MM.1S (cell line): Measurements from ENCODE around the gene PLXND1.

ENCODE experiments used
- DNase-seq: peaks from one replicate; pipeline ENCODE4 v3.0.0-alpha.2; 2015
- H2AFZ ChIP-seq: fragments of 300-600 bp; sonication (generic); 2 replicates; pipeline ENCODE4 v1.6.0; 2016; ENCODE audit warnings: antibody characterized with exemption, low read length
- H3F3A ChIP-seq: fragments of 300-600 bp; sonication (generic); 2 replicates; pipeline ENCODE4 v1.6.1; 2016; ENCODE audit warnings: mild to moderate bottlenecking, antibody characterized with exemption, low read length, moderate library complexity, mixed read lengths; ENCODE audit not compliant: insufficient read depth
- H3K27ac ChIP-seq: fragments of 300-600 bp; sonication (generic); 2 replicates; pipeline ENCODE4 v1.5.1; 2016; ENCODE audit warnings: mild to moderate bottlenecking, low read length
- H3K27me3 ChIP-seq: fragments of 300-600 bp; sonication (generic); replicated peaks from 2 replicates; pipeline ENCODE4 v1.6.0; 2016; ENCODE audit warnings: low read length; ENCODE audit not compliant: insufficient read depth
- H3K36me3 ChIP-seq: fragments of 300-600 bp; sonication (generic); replicated peaks from 2 replicates; pipeline ENCODE4 v1.6.1; 2016; ENCODE audit warnings: mild to moderate bottlenecking, low read length, mixed read lengths; ENCODE audit not compliant: insufficient read depth
- H3K4me1 ChIP-seq: fragments of 300-600 bp; sonication (generic); 2 replicates; pipeline ENCODE4 v1.6.1; 2016; ENCODE audit warnings: low read length, mixed read lengths
- H3K4me2 ChIP-seq: fragments of 300-600 bp; sonication (generic); 2 replicates; pipeline ENCODE4 v1.6.0; 2016; ENCODE audit warnings: low read depth, low read length
- H3K4me3 ChIP-seq: fragments of 300-600 bp; sonication (generic); 2 replicates; pipeline ENCODE4 v1.5.1; 2016; ENCODE audit warnings: low read length, mixed read lengths
- H3K79me2 ChIP-seq: fragments of 300-600 bp; sonication (generic); 2 replicates; pipeline ENCODE4 v1.6.1; 2016; ENCODE audit warnings: mixed run types, low read length, mixed read lengths
- H3K9ac ChIP-seq: fragments of 300-600 bp; sonication (generic); 2 replicates; pipeline ENCODE4 v1.6.1; 2016; ENCODE audit warnings: low read length, mixed read lengths
- H3K9me2 ChIP-seq: fragments of 300-600 bp; sonication (generic); replicated peaks from 2 replicates; pipeline ENCODE4 v1.6.1; 2016; ENCODE audit warnings: mild to moderate bottlenecking, low read length, mixed read lengths; ENCODE audit not compliant: insufficient read depth
- H3K9me3 ChIP-seq: fragments of 300-600 bp; sonication (generic); replicated peaks from 2 replicates; pipeline ENCODE4 v1.6.1; 2016; ENCODE audit warnings: mild to moderate bottlenecking, low read length, mixed read lengths; ENCODE audit not compliant: insufficient read depth
- H4K20me1 ChIP-seq: fragments of 300-600 bp; sonication (generic); 2 replicates; pipeline ENCODE4 v1.6.1; 2016; ENCODE audit warnings: mild to moderate bottlenecking, low read length, moderate library complexity, mixed read lengths; ENCODE audit not compliant: insufficient read depth
- EZH2 ChIP-seq: fragments of 300-600 bp; sonication (generic); optimal IDR thresholded peaks from 2 replicates; pipeline ENCODE3; 2017; ENCODE audit warnings: low read depth, mild to moderate bottlenecking, antibody characterized with exemption, low read length, mixed read lengths
- EZH2phosphoT487 ChIP-seq: fragments of 300-600 bp; sonication (generic); IDR thresholded peaks from 2 replicates; pipeline ENCODE4 v1.6.1; 2018; ENCODE audit warnings: antibody characterized with exemption, low read length
- TF ChIP-seq, protein P1 (sequence below): fragments of 300-600 bp; sonication (generic); IDR thresholded peaks from 2 replicates; pipeline ENCODE4 v1.5.1; 2016; ENCODE audit warnings: antibody characterized with exemption, low read length, mixed read lengths

PLXND1 gene, protein sequence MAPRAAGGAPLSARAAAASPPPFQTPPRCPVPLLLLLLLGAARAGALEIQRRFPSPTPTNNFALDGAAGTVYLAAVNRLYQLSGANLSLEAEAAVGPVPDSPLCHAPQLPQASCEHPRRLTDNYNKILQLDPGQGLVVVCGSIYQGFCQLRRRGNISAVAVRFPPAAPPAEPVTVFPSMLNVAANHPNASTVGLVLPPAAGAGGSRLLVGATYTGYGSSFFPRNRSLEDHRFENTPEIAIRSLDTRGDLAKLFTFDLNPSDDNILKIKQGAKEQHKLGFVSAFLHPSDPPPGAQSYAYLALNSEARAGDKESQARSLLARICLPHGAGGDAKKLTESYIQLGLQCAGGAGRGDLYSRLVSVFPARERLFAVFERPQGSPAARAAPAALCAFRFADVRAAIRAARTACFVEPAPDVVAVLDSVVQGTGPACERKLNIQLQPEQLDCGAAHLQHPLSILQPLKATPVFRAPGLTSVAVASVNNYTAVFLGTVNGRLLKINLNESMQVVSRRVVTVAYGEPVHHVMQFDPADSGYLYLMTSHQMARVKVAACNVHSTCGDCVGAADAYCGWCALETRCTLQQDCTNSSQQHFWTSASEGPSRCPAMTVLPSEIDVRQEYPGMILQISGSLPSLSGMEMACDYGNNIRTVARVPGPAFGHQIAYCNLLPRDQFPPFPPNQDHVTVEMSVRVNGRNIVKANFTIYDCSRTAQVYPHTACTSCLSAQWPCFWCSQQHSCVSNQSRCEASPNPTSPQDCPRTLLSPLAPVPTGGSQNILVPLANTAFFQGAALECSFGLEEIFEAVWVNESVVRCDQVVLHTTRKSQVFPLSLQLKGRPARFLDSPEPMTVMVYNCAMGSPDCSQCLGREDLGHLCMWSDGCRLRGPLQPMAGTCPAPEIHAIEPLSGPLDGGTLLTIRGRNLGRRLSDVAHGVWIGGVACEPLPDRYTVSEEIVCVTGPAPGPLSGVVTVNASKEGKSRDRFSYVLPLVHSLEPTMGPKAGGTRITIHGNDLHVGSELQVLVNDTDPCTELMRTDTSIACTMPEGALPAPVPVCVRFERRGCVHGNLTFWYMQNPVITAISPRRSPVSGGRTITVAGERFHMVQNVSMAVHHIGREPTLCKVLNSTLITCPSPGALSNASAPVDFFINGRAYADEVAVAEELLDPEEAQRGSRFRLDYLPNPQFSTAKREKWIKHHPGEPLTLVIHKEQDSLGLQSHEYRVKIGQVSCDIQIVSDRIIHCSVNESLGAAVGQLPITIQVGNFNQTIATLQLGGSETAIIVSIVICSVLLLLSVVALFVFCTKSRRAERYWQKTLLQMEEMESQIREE (N-terminal part only)

DNA sequence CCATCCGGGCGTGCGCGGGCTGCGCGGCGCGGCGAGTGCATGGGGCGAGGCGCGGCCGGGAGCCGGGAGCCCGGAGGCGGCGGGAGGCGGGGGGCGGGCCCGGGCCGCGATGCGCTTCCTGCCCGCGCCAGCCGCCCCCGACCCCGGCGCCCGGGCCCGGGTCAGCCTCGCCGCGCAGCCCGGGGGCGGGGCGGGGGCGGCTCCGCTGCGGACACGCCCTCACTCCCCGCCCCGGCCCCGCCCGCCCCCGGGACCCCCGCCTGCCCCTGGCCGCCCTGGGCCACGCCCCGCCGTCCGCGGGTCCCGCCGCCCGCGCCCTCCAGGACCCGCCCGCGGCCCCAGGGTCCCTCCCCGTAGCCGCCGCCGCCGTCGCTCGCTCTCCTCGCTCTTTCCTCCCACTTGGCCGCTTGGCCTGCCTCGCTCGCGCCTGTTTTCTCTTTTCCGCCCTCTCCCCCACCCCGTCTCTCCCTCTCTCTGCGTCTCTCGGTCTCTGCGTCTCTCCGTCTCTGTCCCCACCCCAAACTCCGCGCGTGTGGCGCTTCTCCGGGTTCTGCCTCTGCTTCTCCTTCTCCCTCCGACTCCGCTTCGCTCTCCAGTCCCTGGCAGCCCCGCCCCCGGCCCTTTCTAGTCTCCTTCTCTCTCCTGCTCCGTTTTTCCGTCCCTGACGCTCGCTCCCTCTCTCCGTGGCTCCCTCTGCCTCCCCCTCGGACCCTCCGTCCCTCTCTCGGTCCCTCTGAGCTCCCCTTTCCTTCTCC, at the start of gene PLXND1:
TSS of gene PLXND1 (minus strand) at position 41 of the 755 bp plus-strand sequence. CDS start at position 4, 37 bp downstream.
- Histone ChIP-seq H3K27me3 (peaks cover 38% of the 10 kb centered on the region), H3F3A (no peaks in the 10 kb centered on the region), H3K4me3 (peak within 1 kb of the TSS; percentile 72), H2AFZ (peak within 1 kb of the TSS; percentile 72), H3K9ac (no peak within 1 kb of the TSS; the same call in 1 of the 2 replicates), H3K79me2 (no peaks in the 10 kb centered on the region), H3K4me2 (peak within 1 kb of the TSS; percentile 74), H3K27ac (no peak within 1 kb of the TSS), H3K9me3 (no peaks in the 10 kb centered on the region), H3K4me1 (0 out of 2 replicates have a peak, but pooled peaks cover 2% of the 10 kb centered on the region), H3K9me2 (no peaks in the 10 kb centered on the region), H3K36me3 (no peaks in the 10 kb centered on the region), H4K20me1 (no peaks in the 10 kb centered on the region)
- DNase-seq, result peak; percentile 38
- TF ChIP-seq EZH2phosphoT487 (no peak), EZH2 (no peak)
- TF ChIP-seq, protein P1, sequence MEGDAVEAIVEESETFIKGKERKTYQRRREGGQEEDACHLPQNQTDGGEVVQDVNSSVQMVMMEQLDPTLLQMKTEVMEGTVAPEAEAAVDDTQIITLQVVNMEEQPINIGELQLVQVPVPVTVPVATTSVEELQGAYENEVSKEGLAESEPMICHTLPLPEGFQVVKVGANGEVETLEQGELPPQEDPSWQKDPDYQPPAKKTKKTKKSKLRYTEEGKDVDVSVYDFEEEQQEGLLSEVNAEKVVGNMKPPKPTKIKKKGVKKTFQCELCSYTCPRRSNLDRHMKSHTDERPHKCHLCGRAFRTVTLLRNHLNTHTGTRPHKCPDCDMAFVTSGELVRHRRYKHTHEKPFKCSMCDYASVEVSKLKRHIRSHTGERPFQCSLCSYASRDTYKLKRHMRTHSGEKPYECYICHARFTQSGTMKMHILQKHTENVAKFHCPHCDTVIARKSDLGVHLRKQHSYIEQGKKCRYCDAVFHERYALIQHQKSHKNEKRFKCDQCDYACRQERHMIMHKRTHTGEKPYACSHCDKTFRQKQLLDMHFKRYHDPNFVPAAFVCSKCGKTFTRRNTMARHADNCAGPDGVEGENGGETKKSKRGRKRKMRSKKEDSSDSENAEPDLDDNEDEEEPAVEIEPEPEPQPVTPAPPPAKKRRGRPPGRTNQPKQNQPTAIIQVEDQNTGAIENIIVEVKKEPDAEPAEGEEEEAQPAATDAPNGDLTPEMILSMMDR, result no peak

DNA sequence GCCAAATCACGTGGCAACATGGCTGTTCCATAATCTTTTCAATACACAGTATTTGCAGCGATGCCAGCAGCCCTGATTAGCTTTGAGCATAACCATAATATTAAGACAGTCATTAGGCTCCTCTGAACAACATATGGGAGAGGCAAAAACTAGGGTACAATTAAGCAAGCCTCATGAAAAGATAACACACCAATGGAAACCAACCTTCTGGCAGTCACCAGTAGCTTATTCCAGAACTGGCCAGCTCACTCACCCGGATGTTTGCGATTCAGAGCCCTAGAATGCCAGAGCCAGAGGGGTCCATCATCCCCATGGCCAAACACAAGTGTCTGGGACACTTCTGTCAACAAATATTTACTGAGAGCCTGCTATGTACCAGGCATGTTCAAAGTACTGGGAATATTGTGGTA, 48.8 kb upstream of the PLXND1 start:
- no peaks in the 10 kb centered on the region for H3K36me3 ChIP-seq
- DNase-seq, result no peak
- no peak for TF ChIP-seq EZH2phosphoT487
- TF ChIP-seq EZH2, result no peak
- TF ChIP-seq, protein P1, result no peak
- no peak overlapping the region for H3K27ac ChIP-seq
- no peaks in the 10 kb centered on the region for H3K9me3 ChIP-seq
- H4K20me1 ChIP-seq, result no peaks in the 10 kb centered on the region
- no peak overlapping the region for H3K9ac ChIP-seq
- no peak overlapping the region for H3K4me2 ChIP-seq
- no peaks in the 10 kb centered on the region for H3F3A ChIP-seq
- H2AFZ ChIP-seq, result no peak overlapping the region
- no peaks in the 10 kb centered on the region for H3K4me1 ChIP-seq
- no peaks in the 10 kb centered on the region for H3K79me2 ChIP-seq
- H3K9me2 ChIP-seq, result no peaks in the 10 kb centered on the region
- no peaks in the 10 kb centered on the region for H3K27me3 ChIP-seq
- H3K4me3 ChIP-seq, result no peak overlapping the region

DNA sequence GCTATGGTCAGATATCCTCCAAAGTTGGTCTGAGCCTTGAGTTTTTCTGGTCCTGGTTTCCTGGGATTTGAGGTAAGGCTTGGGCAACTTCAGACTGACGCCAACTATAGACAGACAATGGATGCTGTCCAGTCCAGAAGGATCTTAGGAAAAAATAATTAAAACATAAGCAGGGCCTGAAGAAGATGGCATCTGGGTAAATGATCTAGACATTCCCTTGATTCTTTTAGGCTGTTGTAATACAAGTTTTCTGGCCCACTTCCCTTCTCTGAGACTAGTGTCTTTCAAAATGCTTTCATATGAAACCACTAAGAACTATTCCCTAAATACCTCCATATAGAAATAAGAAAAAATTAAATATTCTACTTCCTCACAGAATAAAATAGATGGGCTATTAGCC, 47.7 kb upstream of the PLXND1 start:
- Histone ChIP-seq H3F3A (no peaks in the 10 kb centered on the region), H3K4me3 (no peak overlapping the region), H3K4me1 (no peaks in the 10 kb centered on the region), H3K4me2 (no peak overlapping the region), H3K36me3 (no peaks in the 10 kb centered on the region), H3K9ac (no peak overlapping the region), H4K20me1 (no peaks in the 10 kb centered on the region), H3K79me2 (no peaks in the 10 kb centered on the region), H3K27me3 (no peaks in the 10 kb centered on the region), H2AFZ (no peak overlapping the region), H3K9me3 (no peaks in the 10 kb centered on the region), H3K9me2 (no peaks in the 10 kb centered on the region), H3K27ac (no peak overlapping the region)
- DNase-seq, result no peak
- TF ChIP-seq EZH2 (no peak), EZH2phosphoT487 (no peak)
- TF ChIP-seq, protein P1, result no peak
